ENCODE results near the gene RIT2. TPM values are rescaled to one million over a fixed set of nuclear protein-coding genes. Genes with fewer than 3 reads are reported as not detected.

RIT2 gene
- total RNA-seq, 1 donor from 2014 or later, result not detected

DNA sequence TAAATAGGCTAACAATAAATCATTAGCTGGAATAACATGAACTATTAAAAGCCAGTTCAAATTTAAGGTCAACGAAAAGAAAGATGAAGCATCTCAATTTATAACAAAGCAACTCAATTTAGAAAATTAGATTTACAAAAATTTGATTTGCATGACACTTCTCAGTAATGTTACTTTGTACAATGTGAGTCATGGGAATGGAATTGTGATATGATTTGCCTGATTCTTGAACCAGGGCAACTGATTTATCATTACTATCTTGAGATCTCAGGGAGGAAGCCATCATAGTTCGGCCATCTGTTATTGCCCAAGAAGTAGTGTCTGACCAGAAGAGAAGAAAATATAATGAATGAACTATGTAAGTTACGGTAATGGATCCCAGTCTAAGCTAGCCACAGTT, 193.1 kb downstream of the RIT2 start:
- intact Hi-C loops (cut with micrococcal nuclease), result no loop called here
- CTCF ChIA-PET, result no interaction called here

DNA sequence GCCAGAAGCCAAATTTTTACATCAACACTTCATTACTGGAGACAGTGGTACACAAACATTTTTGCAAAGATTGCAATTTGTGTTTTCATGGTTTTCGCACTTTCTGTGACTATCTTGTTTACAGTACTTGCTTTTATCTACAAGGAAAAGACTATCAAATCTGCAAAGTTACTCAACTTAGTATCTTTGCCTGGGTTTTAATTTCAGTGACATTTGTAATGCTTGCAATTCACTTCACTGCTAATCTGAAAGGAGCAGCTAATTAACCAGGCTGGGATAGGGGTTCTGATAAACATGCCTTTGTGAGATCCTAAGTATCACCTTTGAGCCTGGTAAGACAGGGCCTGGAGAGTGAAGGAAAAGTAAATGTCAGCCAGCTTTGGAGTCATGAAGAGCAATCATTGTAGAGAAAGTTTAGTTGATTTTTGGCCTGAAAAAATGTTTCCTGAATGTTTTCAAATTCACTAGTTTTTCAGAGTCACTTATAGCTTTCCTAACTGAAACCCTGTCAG, 194.2 kb downstream of the RIT2 start:
- H3K9me3 Mint-ChIP-seq, result peaks cover 2% of the 10 kb centered on the region
- TF ChIP-seq, protein P1, sequence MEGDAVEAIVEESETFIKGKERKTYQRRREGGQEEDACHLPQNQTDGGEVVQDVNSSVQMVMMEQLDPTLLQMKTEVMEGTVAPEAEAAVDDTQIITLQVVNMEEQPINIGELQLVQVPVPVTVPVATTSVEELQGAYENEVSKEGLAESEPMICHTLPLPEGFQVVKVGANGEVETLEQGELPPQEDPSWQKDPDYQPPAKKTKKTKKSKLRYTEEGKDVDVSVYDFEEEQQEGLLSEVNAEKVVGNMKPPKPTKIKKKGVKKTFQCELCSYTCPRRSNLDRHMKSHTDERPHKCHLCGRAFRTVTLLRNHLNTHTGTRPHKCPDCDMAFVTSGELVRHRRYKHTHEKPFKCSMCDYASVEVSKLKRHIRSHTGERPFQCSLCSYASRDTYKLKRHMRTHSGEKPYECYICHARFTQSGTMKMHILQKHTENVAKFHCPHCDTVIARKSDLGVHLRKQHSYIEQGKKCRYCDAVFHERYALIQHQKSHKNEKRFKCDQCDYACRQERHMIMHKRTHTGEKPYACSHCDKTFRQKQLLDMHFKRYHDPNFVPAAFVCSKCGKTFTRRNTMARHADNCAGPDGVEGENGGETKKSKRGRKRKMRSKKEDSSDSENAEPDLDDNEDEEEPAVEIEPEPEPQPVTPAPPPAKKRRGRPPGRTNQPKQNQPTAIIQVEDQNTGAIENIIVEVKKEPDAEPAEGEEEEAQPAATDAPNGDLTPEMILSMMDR (IDR thresholded peaks at IDR 0.05), result no peak
- H3K4me1 Mint-ChIP-seq, result no peaks in the 10 kb centered on the region
- no peaks in the 10 kb centered on the region for H3K36me3 Mint-ChIP-seq (ENCODE audit: low read depth)
- ATAC-seq (ENCODE audit: low read depth), result no peak
- H3K27ac Mint-ChIP-seq, result no peak overlapping the region
- H3K4me3 Mint-ChIP-seq, result no peak overlapping the region
- no peak for DNase-seq
- H3K27me3 Mint-ChIP-seq, result no peaks in the 10 kb centered on the region
- ChIA-PET CTCF (no interaction called here), POLR2A (no interaction called here)
- intact Hi-C loops (cut with micrococcal nuclease), result no loop called here

More for the DNA sequence above, 193.1 kb downstream of the RIT2 start:
- Mint-ChIP-seq H3K4me3 (no peak overlapping the region), H3K9me3 (peaks cover 2% of the 10 kb centered on the region), H3K4me1 (no peaks in the 10 kb centered on the region), H3K27ac (no peak overlapping the region), H3K36me3 (ENCODE audit: low read depth) (no peaks in the 10 kb centered on the region), H3K27me3 (no peaks in the 10 kb centered on the region)
- POLR2A ChIA-PET, result no interaction called here
- TF ChIP-seq, protein P1 (IDR thresholded peaks at IDR 0.05), result no peak
- ATAC-seq (ENCODE audit: low read depth) (no peak), DNase-seq (no peak)

DNA sequence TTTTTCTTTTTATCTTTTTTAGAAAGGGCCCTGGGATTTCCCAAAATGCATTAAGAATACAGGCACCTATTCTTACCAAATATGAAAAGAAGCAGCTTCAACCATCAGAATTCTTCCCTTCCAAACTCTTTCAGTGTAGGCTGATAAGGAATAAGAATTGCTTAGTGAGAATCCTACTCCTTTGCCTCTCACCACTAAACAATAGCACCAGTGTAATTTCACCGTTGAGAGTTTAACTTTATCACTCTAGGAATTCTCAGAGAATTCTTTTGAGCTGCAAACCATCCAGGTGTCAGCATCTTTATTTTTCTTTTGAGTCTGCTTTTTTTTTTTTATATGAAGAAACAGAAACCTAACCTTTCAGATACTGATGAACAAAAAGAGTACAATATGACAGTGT, 194.9 kb downstream of the RIT2 start:
- Mint-ChIP-seq H3K4me3 (no peak overlapping the region), H3K27me3 (no peaks in the 10 kb centered on the region), H3K27ac (no peak overlapping the region), H3K36me3 (ENCODE audit: low read depth) (no peaks in the 10 kb centered on the region), H3K9me3 (peaks cover 2% of the 10 kb centered on the region), H3K4me1 (no peaks in the 10 kb centered on the region)
- ChIA-PET POLR2A (no interaction called here), CTCF (no interaction called here)
- DNase-seq (no peak), ATAC-seq (ENCODE audit: low read depth) (no peak)
- intact Hi-C loops (cut with micrococcal nuclease), result no loop called here
- TF ChIP-seq, protein P1 (IDR thresholded peaks at IDR 0.05), result no peak

DNA sequence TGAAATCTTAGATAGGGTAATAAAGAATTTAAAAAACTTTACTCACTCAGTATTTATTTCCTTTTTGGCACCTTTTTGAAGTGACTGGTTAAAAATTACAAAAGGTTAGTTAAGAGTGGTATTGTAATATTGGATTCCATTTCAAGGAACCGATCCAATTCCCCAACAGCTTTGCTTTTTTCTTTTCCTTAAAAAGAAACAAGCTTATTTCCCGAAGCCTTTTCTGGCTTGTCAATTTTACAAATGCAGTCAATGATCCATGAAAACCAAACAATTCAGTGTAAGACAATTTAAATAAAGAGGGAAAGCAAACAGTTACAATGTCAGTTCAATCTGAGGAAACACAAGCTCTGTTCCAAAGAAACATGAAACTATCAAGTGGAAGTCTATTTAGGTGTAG, 200.2 kb downstream of the RIT2 start:
- no peak overlapping the region for H3K4me3 Mint-ChIP-seq
- intact Hi-C loops (cut with micrococcal nuclease), result no loop called here
- CTCF ChIA-PET, result no interaction called here
- no peaks in the 10 kb centered on the region for H3K27me3 Mint-ChIP-seq
- no peak for DNase-seq
- peaks cover 2% of the 10 kb centered on the region for H3K9me3 Mint-ChIP-seq
- H3K27ac Mint-ChIP-seq, result no peak overlapping the region
- TF ChIP-seq, protein P1 (IDR thresholded peaks at IDR 0.05), result no peak
- no peaks in the 10 kb centered on the region for H3K36me3 Mint-ChIP-seq (ENCODE audit: low read depth)
- POLR2A ChIA-PET, result no interaction called here
- no peak for ATAC-seq (ENCODE audit: low read depth)
- H3K4me1 Mint-ChIP-seq, result no peaks in the 10 kb centered on the region

DNA sequence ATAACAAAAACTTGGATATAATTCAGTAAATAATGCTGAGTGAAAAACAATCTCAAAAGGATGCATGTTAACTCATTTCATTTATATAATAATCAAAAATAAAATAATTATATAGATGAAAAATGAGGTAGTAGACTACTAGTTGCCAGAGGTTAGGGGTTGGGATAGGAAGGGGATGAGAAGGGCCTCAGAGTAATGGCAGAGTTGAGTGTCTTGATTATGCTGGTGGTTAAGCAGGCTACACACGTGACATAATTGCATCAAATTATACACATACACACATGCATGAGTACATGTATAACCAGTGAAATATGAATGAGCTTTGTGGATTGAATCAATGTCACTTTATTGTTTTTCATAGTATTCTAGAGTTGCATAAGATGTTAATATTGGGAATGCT, 201.0 kb downstream of the RIT2 start:
- H3K27me3 Mint-ChIP-seq, result no peaks in the 10 kb centered on the region
- no peak for ATAC-seq (ENCODE audit: low read depth)
- no peak for DNase-seq
- no peak overlapping the region for H3K27ac Mint-ChIP-seq
- ChIA-PET CTCF (no interaction called here), POLR2A (no interaction called here)
- TF ChIP-seq, protein P1 (IDR thresholded peaks at IDR 0.05), result no peak
- H3K36me3 Mint-ChIP-seq (ENCODE audit: low read depth), result no peaks in the 10 kb centered on the region
- H3K4me1 Mint-ChIP-seq, result no peaks in the 10 kb centered on the region
- H3K9me3 Mint-ChIP-seq, result peaks cover 2% of the 10 kb centered on the region
- no peak overlapping the region for H3K4me3 Mint-ChIP-seq
- intact Hi-C loops (cut with micrococcal nuclease), result no loop called here

Measured in activated B cell treated with CpG ODN at 0.5 μM for 24 hours (primary cell).